Upper lobe of left lung (tissue), 6 donors: ENCODE results near the gene RAP2B. TPM values are rescaled to one million over a fixed set of nuclear protein-coding genes. Genes with fewer than 3 reads are reported as not detected.
"Not testable (repeated sequence)": the region's sequence is repeated elsewhere in the genome, so short reads cannot be mapped to it uniquely, and the experiment has no call there.

Experiments used
- ATAC-seq, 2 donors: fragments of 200-7000 bp; cut with Tn5 transposase; one replicate each; pipeline ENCODE4 v1.9.1; 2022; ENCODE audit warnings: mild to moderate bottlenecking in 2 of 2, moderate library complexity in 2 of 2; ENCODE audit not compliant: low FRiP score in 2 of 2
- DNase-seq, 2 donors: peaks; one replicate each; pipeline ENCODE4 v3.0.0-alpha.2; 2019 to 2020
- H3K27ac ChIP-seq, 4 donors: fragments of 200-600 bp; sonication (generic); one replicate each; pipeline ENCODE4 v1.5.1; 2016 to 2019
- H3K27me3 ChIP-seq, 4 donors: fragments of 200-600 bp; sonication (generic); one replicate each; pipeline ENCODE4 v1.5.1; 2017 to 2019
- H3K36me3 ChIP-seq, 4 donors: fragments of 200-600 bp; sonication (generic); one replicate each; pipeline ENCODE4 v1.5.1; 2016 to 2019
- H3K4me1 ChIP-seq, 4 donors: fragments of 200-600 bp; sonication (generic); one replicate each; pipeline ENCODE4 v1.5.1; 2018 to 2019
- H3K4me3 ChIP-seq, 4 donors: fragments of 200-600 bp; sonication (generic); one replicate each; pipeline ENCODE4 v1.5.1; 2017 to 2019; ENCODE audit warnings: mild to moderate bottlenecking in 2 of 4, moderate library complexity in 1 of 4
- H3K9me3 ChIP-seq, 4 donors: fragments of 200-600 bp; sonication (generic); one replicate each; pipeline ENCODE4 v1.5.1; 2018 to 2019
- CTCF ChIP-seq, 6 experiments: fragments of 450-650 bp in 4 of 6; fragments of 200-600 bp in 2 of 6; sonication (generic) in 2 of 6; IDR thresholded peaks; one replicate each; pipeline ENCODE4 v1.5.1; 2016 to 2019; ENCODE audit warnings: antibody characterized with exemption in 6 of 6
- EP300 ChIP-seq, 4 donors: sonication (generic); formaldehyde crosslinking; IDR thresholded peaks; one replicate each; pipeline ENCODE4 v1.5.1; 2017; ENCODE audit warnings: antibody characterized with exemption in 4 of 4, control low read depth in 2 of 4
- POLR2A ChIP-seq, 4 donors: fragments of 450-650 bp; IDR thresholded peaks; one replicate each; pipeline ENCODE4 v1.5.1; 2016 to 2017; ENCODE audit warnings: antibody characterized with exemption in 4 of 4, mild to moderate bottlenecking in 2 of 4
- POLR2AphosphoS5 ChIP-seq, 2 donors: sonication (generic); formaldehyde crosslinking; IDR thresholded peaks; one replicate each; pipeline ENCODE4 v1.5.1; 2017; ENCODE audit warnings: antibody characterized with exemption in 2 of 2
- WGBS, 2 donors: methylation state at CpG; one replicate each; pipeline ENCODE4 v1.1.5; 2017 to 2018; 5-methylcytosine and 5-hydroxymethylcytosine counted together
- total RNA-seq, 6 donors: library from RNA; depleted of rRNA in 4 of 6; stranded (reverse); fragments of >200 nt in 4 of 6; gene quantifications; one replicate each; pipeline versions ENCODE4 v1.1.0 to v1.2.1, GENCODE V29; 2016 to 2021
- donor health status: DM: no; HTN: no; CAD: no; lungs with moderate emphysema.
- donor health status: DM: no; HTN: yes; CAD: no; lungs with severe emphysema.

The RAP2B gene
- total RNA-seq: 10 to 100 TPM; 12.3 to 32.0 (median 22.9) TPM

- ATAC-seq (peak; percentile 93 to 94), DNase-seq (peak; percentile 98 to 100)
- peaks cover 22 to 40% (median 28%) of the 10 kb centered on the region in 4 donors for H3K4me1 ChIP-seq
- no peaks in the 10 kb centered on the region for H3K9me3 ChIP-seq
- H3K36me3 ChIP-seq: no peaks in the 10 kb centered on the region
- 0 to 1% methylated on average over 17 to 69 of the region's 91 CpGs for WGBS, 2 donors
- peak within 1 kb of the TSS; percentile 92 to 97 (median 96) for H3K27ac ChIP-seq
- H3K27me3 ChIP-seq: no peaks in the 10 kb centered on the region
- peak within 1 kb of the TSS; percentile 70 to 94 (median 84) for H3K4me3 ChIP-seq
- peak; percentile 92 to 98 for TF ChIP-seq POLR2AphosphoS5 (IDR thresholded peaks at IDR 0.05)
- peak in 4 of 6 experiments; percentile 17 to 54 (median 31) for TF ChIP-seq CTCF (IDR thresholded peaks at IDR 0.05)
- TF ChIP-seq POLR2A (IDR thresholded peaks at IDR 0.05): peak; percentile 71 to 99 (median 94)
- peak in 1 of 4 donors; percentile 74 for TF ChIP-seq EP300 (IDR thresholded peaks at IDR 0.05)
These were observed at the start of gene RAP2B for GRCh38 chr3:153161714-153162512. TSS of gene RAP2B (plus strand) at chr3:153162226. CDS start at chr3:153162694, 468 bp downstream.

- Histone ChIP-seq H3K36me3 (no peaks in the 10 kb centered on the region), H3K4me3 (no peak overlapping the region), H3K27me3 (no peaks in the 10 kb centered on the region), H3K4me1 (no peaks in the 10 kb centered on the region), H3K27ac (no peak overlapping the region), H3K9me3 (no peaks in the 10 kb centered on the region)
- WGBS, 2 donors: 88 to 90% methylated on average over 4 of the region's 4 CpGs
- DNase-seq: no peak
- ATAC-seq: no peak
- TF ChIP-seq POLR2AphosphoS5 (IDR thresholded peaks at IDR 0.05): no peak
These were observed 48.5 kb upstream of the RAP2B start for GRCh38 chr3:153113541-153113940.

- 92 to 93% methylated on average over 3 of the region's 3 CpGs for WGBS, 2 donors
- not testable (repeated sequence) for H3K27me3 ChIP-seq, H3K36me3 ChIP-seq, H3K9me3 ChIP-seq, DNase-seq, ATAC-seq, H3K27ac ChIP-seq, H3K4me1 ChIP-seq, H3K4me3 ChIP-seq
These were observed 47.8 kb upstream of the RAP2B start for GRCh38 chr3:153114270-153114669.

DNA sequence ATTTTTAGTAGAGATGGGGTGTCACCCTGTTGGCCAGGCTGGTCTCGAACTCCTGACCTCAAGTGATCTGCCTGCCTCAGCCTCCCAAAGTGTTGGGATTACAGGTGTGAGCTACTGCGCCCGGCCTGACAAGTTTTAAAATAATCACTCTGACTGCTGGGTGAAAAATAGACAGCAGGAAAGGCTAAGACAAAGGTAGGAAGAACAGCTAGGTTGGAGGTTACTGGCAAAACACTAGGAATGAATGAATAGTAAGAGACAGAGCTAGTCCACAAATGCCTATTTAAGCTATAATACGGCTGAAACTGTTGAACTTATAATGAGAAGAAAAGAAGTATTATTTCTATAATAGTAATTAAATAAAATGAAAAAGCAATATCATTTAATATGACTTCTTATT is 46.7 kb upstream of the RAP2B start:
- no peaks in the 10 kb centered on the region for H3K9me3 ChIP-seq
- no peak for TF ChIP-seq CTCF (IDR thresholded peaks at IDR 0.05)
- 71 to 78% methylated on average over 4 of the region's 4 CpGs for WGBS, 2 donors
- no peak overlapping the region for H3K27ac ChIP-seq
- H3K4me3 ChIP-seq: no peak overlapping the region
- no peak for DNase-seq
- no peaks in the 10 kb centered on the region for H3K36me3 ChIP-seq
- ATAC-seq: no peak
- H3K27me3 ChIP-seq: no peaks in the 10 kb centered on the region
- no peaks in the 10 kb centered on the region for H3K4me1 ChIP-seq

DNA sequence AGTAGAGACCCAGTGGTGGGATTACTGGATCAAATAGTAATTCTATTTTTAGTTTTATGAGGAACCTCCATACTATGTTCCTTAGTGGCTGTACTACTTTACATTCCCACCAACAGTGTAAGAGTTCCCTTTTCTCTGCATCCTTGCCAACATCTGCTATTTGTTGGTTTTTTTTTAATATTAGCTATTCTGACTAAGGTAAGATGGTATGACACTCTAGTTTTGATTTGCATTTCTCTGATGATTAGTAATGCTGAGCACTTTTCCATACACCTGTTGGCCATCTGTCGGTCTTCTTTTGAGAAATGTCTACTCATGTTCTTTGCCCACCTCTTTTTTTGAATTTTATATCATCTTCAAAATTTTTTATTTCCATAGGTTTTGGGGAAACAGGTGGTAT is 34.2 kb upstream of the RAP2B start:
- no peak for ATAC-seq
- DNase-seq: no peak
- WGBS, 2 donors: 79 to 97% methylated on average over 1 of the region's 1 CpG

More for the DNA sequence above, 34.2 kb upstream of the RAP2B start:
- Histone ChIP-seq H3K4me1 (no peaks in the 10 kb centered on the region), H3K27ac (no peak overlapping the region), H3K4me3 (no peak overlapping the region), H3K36me3 (no peaks in the 10 kb centered on the region), H3K9me3 (no peaks in the 10 kb centered on the region), H3K27me3 (no peaks in the 10 kb centered on the region)
- TF ChIP-seq POLR2A (IDR thresholded peaks at IDR 0.05) (no peak), EP300 (IDR thresholded peaks at IDR 0.05) (no peak), POLR2AphosphoS5 (IDR thresholded peaks at IDR 0.05) (no peak), CTCF (IDR thresholded peaks at IDR 0.05) (no peak)
